Sigmoid colon (tissue), 7 donors: Measurements from ENCODE around the gene USP22. TPM values are rescaled to one million over a fixed set of nuclear protein-coding genes. Genes with fewer than 3 reads are reported as not detected.

Experiments
- DNase-seq: peaks from one replicate; pipeline ENCODE4 v3.0.0-alpha.2; 2019
- H3K27ac ChIP-seq, 4 donors: fragments of 200-600 bp; sonication (generic); one replicate each; pipeline ENCODE4 v1.5.1; 2016 to 2019; ENCODE audit warnings: mild to moderate bottlenecking in 1 of 4
- H3K27me3 ChIP-seq, 3 donors: fragments of 200-600 bp; sonication (generic); one replicate each; pipeline ENCODE4 v1.5.1; 2019; ENCODE audit warnings: mild to moderate bottlenecking in 1 of 3
- H3K36me3 ChIP-seq, 4 donors: fragments of 200-600 bp; sonication (generic); one replicate each; pipeline ENCODE4 v1.5.1; 2016 to 2019
- H3K4me1 ChIP-seq, 4 donors: fragments of 200-600 bp; sonication (generic); one replicate each; pipeline ENCODE4 v1.5.1; 2017 to 2019
- H3K4me3 ChIP-seq, 4 donors: fragments of 200-600 bp; sonication (generic); one replicate each; pipeline ENCODE4 v1.5.1; 2017 to 2019; ENCODE audit warnings: mild to moderate bottlenecking in 2 of 4, moderate library complexity in 1 of 4
- H3K9me3 ChIP-seq, 4 donors: fragments of 200-600 bp in 3 of 4; sonication (generic) in 3 of 4; one replicate each; pipeline versions ENCODE4 v1.5.1 to v1.6.1; 2013 to 2019
- CTCF ChIP-seq, 4 experiments: fragments of 450-650 bp in 3 of 4; fragments of 200-600 bp in 1 of 4; IDR thresholded peaks; one replicate each; pipeline ENCODE4 v1.5.1; 2016 to 2019; ENCODE audit warnings: antibody characterized with exemption in 4 of 4, mild to moderate bottlenecking in 3 of 4, moderate library complexity in 2 of 4
- EP300 ChIP-seq, 4 donors: sonication (generic); formaldehyde crosslinking; IDR thresholded peaks; one replicate each; pipeline ENCODE4 v1.6.1; 2017; ENCODE audit warnings: antibody characterized with exemption in 4 of 4
- POLR2A ChIP-seq, 2 donors: fragments of 450-650 bp; IDR thresholded peaks; one replicate each; pipeline ENCODE4 v1.6.1; 2016; ENCODE audit warnings: antibody characterized with exemption in 2 of 2, mild to moderate bottlenecking in 2 of 2, moderate library complexity in 2 of 2
- POLR2AphosphoS5 ChIP-seq, 4 donors: sonication (generic); formaldehyde crosslinking; IDR thresholded peaks; one replicate each; pipeline ENCODE4 v1.6.1; 2017; ENCODE audit warnings: antibody characterized with exemption in 4 of 4
- WGBS, 2 donors: extraction: QIAGEN DNeasy Blood & Tissue Kit; methylation state at CpG; one replicate each; pipeline ENCODE4 v1.1.7; 2013; 5-methylcytosine and 5-hydroxymethylcytosine counted together
- intact Hi-C: fragments of 100-400 bp; cut with DNase I; formaldehyde crosslinking; loops from one replicate; pipeline ENCODE4 v1.15.1; 2023
- polyA plus RNA-seq, 3 donors: library from polyadenylated mRNA; stranded (reverse); fragments of 200-250 nt; gene quantifications; one replicate each; pipeline ENCODE4 v1.2.3, GENCODE V29; 2013
- total RNA-seq, 4 donors: library from RNA; depleted of rRNA; stranded (reverse); fragments of >200 nt; gene quantifications; one replicate each; pipeline ENCODE4 v1.1.0, GENCODE V29; 2016
- donor health status: healthy with polysubstance abuse.
- donor health status: Bipolar disorder and iron deficiency.
- donor health status: healthy.

Gene USP22
- total and polyA plus RNA-seq, 7 donors = 25.2 to 84.2 (median 71.2) TPM

GRCh38 chr17:20993863-20994778, 48.7 kb downstream of the USP22 start:
- Histone ChIP-seq H3K27me3 (no peaks in the 10 kb centered on the region), H3K4me1 (peaks cover 0 to 45% (median 30%) of the 10 kb centered on the region in 4 donors), H3K9me3 (no peaks in the 10 kb centered on the region), H3K36me3 (no peaks in the 10 kb centered on the region), H3K27ac (peak overlapping the region in 1 of 4 donors; percentile 58), H3K4me3 (no peak overlapping the region)
- WGBS, 2 donors = 56 to 84% methylated on average over 18 of the region's 18 CpGs
- TF ChIP-seq CTCF (IDR thresholded peaks at IDR 0.05) = no peak
- TF ChIP-seq POLR2AphosphoS5 (IDR thresholded peaks at IDR 0.05) = no peak
- TF ChIP-seq EP300 (IDR thresholded peaks at IDR 0.05) = no peak
- no peak for TF ChIP-seq POLR2A (IDR thresholded peaks at IDR 0.05)
- intact Hi-C loops = loop anchor here (2.0 kb wide), 1 partner anchor 85 kb away; no protein-coding TSS in a partner anchor
- no peak for DNase-seq

- WGBS, 2 donors = 62 to 70% methylated on average over 17 of the region's 17 CpGs
- DNase-seq = peak; percentile 84
- no peak for TF ChIP-seq POLR2A (IDR thresholded peaks at IDR 0.05)
- TF ChIP-seq POLR2AphosphoS5 (IDR thresholded peaks at IDR 0.05) = peak in 2 of 4 donors; percentile 32 to 39
- TF ChIP-seq EP300 (IDR thresholded peaks at IDR 0.05) = no peak
- peak; percentile 72 to 94 (median 89) for TF ChIP-seq CTCF (IDR thresholded peaks at IDR 0.05)
- H3K4me3 ChIP-seq = peak overlapping the region in 3 of 4 donors; percentile 32 to 37 (median 34)
- intact Hi-C loops = loop anchor here (2.0 kb wide), 1 partner anchor 84 kb away; no protein-coding TSS in a partner anchor
- no peaks in the 10 kb centered on the region for H3K36me3 ChIP-seq
- H3K9me3 ChIP-seq = no peaks in the 10 kb centered on the region
- peaks cover 0 to 36% (median 21%) of the 10 kb centered on the region in 4 donors for H3K4me1 ChIP-seq
- H3K27me3 ChIP-seq = no peaks in the 10 kb centered on the region
- H3K27ac ChIP-seq = peak overlapping the region in 3 of 4 donors; percentile 43 to 58 (median 57)
These were observed 49.6 kb downstream of the USP22 start for GRCh38 chr17:20992987-20993862.

GRCh38 chr17:20992416-20992815, 50.4 kb downstream of the USP22 start:
- peak; percentile 52 for DNase-seq
- Histone ChIP-seq H3K4me1 (peaks cover 0 to 29% (median 13%) of the 10 kb centered on the region in 4 donors), H3K9me3 (no peaks in the 10 kb centered on the region), H3K27me3 (no peaks in the 10 kb centered on the region), H3K27ac (peak overlapping the region in 3 of 4 donors; percentile 43 to 58 (median 57)), H3K4me3 (peak overlapping the region in 3 of 4 donors; percentile 32 to 37 (median 34)), H3K36me3 (no peaks in the 10 kb centered on the region)
- 74 to 79% methylated on average over 12 of the region's 12 CpGs for WGBS, 2 donors
- intact Hi-C loops = loop anchor here (2.0 kb wide), 1 partner anchor 84 kb away; no protein-coding TSS in a partner anchor
- TF ChIP-seq CTCF (IDR thresholded peaks at IDR 0.05) = no peak
- no peak for TF ChIP-seq POLR2AphosphoS5 (IDR thresholded peaks at IDR 0.05)
- TF ChIP-seq EP300 (IDR thresholded peaks at IDR 0.05) = no peak
- TF ChIP-seq POLR2A (IDR thresholded peaks at IDR 0.05) = no peak

- WGBS, 2 donors = 85 to 89% methylated on average over 17 of the region's 17 CpGs
- TF ChIP-seq POLR2AphosphoS5 (IDR thresholded peaks at IDR 0.05) (no peak), CTCF (IDR thresholded peaks at IDR 0.05) (no peak), POLR2A (IDR thresholded peaks at IDR 0.05) (no peak), EP300 (IDR thresholded peaks at IDR 0.05) (no peak)
- Histone ChIP-seq H3K4me3 (no peak overlapping the region), H3K4me1 (peaks cover 0 to 20% (median 10%) of the 10 kb centered on the region in 4 donors), H3K27ac (no peak overlapping the region), H3K36me3 (no peaks in the 10 kb centered on the region), H3K27me3 (no peaks in the 10 kb centered on the region), H3K9me3 (no peaks in the 10 kb centered on the region)
- intact Hi-C loops = loop anchor here (2.0 kb wide), 1 partner anchor 83 kb away; no protein-coding TSS in a partner anchor
- peak; percentile 55 for DNase-seq
These were observed 51.4 kb downstream of the USP22 start for GRCh38 chr17:20991276-20992037.
